WI38 (cell line): ENCODE results near the gene FANCM.
"Not testable (repeated sequence)": the region's sequence is repeated elsewhere in the genome, so short reads cannot be mapped to it uniquely, and the experiment has no call there.

ENCODE experiments used
- H3K4me3 ChIP-seq: 2 replicates; pipeline ENCODE4 v1.5.1; 2011; ENCODE audit warnings: low read depth, mild to moderate bottlenecking, control low read depth, low read length
- TF ChIP-seq, protein P1 (sequence below): IDR thresholded peaks from 2 replicates; pipeline ENCODE4 v1.5.1; 2012; ENCODE audit warnings: low read depth, mild to moderate bottlenecking, control low read depth, low read length

The FANCM gene

DNA sequence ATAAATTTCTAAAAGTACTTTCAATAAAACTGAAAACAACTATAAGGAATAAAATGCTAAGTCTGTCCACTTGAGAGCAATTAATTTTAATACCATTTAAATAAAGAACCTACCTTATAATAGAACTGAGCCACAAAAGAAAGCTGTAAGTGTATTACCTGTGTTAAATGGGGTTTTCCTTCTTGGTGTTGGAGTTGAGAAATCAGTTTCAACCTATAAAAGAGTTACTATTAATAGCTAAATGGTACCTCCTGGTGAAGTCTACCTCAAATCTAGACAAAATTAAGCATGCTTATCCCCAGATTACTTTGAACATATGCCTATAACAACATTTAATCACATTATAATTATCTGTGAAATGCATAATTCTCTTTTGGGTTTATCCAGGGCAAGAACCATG lies 68.5 kb downstream of the FANCM start:
- no peak overlapping the region for H3K4me3 ChIP-seq
- TF ChIP-seq, protein P1, sequence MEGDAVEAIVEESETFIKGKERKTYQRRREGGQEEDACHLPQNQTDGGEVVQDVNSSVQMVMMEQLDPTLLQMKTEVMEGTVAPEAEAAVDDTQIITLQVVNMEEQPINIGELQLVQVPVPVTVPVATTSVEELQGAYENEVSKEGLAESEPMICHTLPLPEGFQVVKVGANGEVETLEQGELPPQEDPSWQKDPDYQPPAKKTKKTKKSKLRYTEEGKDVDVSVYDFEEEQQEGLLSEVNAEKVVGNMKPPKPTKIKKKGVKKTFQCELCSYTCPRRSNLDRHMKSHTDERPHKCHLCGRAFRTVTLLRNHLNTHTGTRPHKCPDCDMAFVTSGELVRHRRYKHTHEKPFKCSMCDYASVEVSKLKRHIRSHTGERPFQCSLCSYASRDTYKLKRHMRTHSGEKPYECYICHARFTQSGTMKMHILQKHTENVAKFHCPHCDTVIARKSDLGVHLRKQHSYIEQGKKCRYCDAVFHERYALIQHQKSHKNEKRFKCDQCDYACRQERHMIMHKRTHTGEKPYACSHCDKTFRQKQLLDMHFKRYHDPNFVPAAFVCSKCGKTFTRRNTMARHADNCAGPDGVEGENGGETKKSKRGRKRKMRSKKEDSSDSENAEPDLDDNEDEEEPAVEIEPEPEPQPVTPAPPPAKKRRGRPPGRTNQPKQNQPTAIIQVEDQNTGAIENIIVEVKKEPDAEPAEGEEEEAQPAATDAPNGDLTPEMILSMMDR: no peak

DNA sequence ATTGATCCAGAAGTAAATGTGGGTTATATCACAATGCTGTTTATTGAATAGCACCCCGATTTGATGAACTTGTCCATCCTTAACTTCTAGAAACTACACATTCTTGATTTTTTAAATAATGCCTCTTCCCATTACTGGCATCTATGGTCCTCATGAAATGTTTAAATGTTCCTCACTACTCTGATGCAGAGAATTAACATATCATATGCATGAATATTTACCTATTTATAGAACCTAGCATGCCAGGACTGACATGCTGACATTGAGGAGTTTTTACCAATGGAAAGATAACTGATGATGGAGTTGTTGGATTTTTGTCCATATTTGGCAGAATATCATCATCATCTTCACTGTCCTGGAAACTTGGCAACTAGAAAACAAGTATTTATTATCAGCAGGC lies 74.4 kb downstream of the FANCM start:
- no peak overlapping the region for H3K4me3 ChIP-seq
- TF ChIP-seq, protein P1: no peak

DNA sequence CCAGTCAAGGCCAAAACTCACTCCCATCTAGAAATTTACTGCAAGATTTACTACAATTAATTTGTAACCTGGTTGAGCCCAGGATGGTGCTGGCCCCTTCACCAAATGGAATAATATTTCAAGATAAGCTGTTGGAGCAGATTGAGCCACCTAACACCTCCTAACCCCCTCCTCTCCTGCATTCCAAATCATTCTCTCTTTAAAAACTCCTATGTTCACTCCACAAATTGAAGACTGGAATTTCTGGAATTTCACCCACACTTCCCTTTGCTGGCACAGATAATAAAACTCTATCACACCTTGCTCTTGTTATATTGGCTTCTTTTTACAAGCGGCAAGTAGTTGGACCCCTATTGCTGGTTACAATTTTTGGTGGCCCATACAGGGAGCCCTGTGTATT lies 75.6 kb downstream of the FANCM start:
- TF ChIP-seq, protein P1: no peak
- H3K4me3 ChIP-seq: no peak overlapping the region

DNA sequence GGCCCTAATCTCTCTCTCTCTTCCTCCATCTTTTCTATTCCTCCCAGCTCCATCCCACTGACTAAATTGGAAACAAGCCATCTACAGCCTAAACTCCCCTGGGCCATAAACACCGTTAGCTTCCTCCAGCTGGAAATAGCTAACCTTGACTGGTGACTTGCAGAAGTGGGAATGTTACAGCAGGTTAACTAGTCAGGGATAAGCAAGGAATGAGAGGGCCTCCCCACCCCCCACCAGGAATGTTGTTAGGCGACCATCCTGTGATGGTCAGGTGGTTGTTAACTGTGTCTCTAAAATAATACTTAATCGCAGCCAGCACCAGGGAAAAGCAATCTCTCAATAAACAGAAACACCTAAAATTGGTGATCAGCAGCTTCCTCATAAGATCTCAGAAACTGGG lies 76.5 kb downstream of the FANCM start:
- TF ChIP-seq, protein P1: no peak
- H3K4me3 ChIP-seq: no peak overlapping the region

DNA sequence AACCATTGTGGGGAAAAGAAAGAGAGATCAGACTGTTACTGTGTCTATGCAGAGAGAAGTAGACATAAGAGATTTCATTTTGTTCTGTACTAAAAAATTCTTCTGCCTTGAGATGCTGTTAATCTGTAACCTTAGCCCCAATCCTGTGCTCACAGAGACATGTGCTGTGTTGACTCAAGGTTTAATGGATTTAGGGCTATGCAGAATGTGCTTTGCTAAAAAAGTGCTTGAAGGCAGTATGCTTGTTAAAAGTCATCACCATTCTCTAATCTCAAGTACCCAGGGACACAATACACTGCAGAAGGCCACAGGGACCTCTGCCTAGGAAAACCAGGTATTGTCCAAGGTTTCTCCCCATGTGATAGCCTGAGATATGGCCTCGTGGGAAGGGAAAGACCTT lies 78.0 kb downstream of the FANCM start:
- not testable (repeated sequence) for H3K4me3 ChIP-seq

DNA sequence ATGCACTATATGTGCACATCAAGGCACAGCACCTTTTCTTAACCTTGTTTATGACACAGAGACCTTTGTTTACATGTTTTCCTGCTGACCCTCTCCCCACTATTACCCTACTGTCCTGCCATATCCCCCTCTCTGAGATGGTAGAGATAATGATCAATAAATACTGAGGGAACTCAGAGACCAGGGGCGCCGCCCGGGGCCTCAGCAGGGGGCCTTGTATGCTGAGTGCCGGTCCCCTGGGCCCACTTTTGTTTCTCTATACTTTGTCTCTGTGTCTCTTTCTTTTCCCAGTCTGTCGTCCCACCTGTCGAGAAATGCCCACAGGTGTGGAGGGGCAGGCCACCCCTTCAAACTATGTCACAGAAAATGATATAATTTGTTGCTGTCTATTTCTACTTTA lies 78.6 kb downstream of the FANCM start:
- not testable (repeated sequence) for H3K4me3 ChIP-seq

DNA sequence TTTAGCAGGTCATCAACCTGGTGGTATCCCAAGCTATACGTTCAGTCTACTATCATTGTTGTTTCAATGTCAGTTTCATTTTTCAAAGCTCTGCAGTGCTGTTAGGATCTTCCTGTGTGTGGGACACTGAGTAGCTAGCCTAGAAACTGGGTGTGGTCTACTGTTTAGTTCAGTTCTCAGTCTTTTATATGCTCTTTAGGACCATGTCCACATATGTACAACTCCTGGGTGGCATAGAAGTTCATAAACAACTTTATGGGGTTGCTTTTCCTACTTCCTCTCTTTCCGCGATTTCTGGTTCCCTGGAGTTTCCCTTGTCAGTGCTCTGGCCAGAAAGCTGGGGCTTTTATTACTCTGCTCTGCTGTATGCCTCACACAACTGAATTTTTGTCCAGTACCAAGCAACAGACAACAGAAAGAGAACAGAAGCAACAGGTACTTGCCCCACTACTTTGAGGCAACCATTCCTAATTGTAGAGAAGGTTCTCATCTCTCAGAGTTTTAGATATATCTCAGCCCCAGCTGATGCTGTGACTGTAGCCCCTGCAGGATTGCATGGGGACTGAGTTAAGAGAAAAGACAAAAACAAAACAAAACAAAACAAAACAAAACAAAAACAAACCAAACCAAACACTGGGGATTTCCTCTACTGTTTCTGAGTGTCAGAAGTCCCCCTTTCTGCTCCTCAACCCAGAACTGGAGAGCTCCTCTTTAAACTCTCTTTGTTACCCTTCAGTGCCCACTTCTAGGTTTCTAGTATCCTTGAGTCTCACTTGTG lies 86.9 kb downstream of the FANCM start:
- no peak overlapping the region for H3K4me3 ChIP-seq
- TF ChIP-seq, protein P1: no peak

DNA sequence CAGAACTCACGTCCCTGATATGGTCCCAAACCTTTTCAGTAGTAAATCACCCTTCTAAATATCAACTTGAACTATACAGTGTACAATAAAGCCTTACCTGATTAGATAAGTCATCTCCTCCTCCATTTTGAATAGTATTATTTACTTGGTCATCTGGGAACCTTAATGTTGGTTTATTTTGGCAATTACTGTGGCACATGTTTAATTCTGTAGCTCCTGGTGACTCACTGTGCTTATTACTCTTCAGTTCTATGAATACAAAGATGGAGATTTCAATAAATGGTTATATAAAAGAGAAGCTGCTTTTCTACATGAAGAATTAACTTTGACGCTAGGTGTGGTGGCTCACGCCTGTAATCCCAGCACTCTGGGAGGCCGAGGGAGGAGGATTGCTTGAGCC lies 91.8 kb downstream of the FANCM start:
- H3K4me3 ChIP-seq: no peak overlapping the region
- TF ChIP-seq, protein P1: no peak
